ENCODE data around the gene ARL8A.
"Not testable (repeated sequence)": the region's sequence is repeated elsewhere in the genome, so short reads cannot be mapped to it uniquely, and the experiment has no call there.

The ARL8A gene

GRCh38 chr1:202159534-202160371, 15.2 kb upstream of the ARL8A start:
- in situ Hi-C loops (cut with MboI; ENCODE audit: low sequenced_read_pairs) = no loop called here

GRCh38 chr1:202158810-202159533, 14.4 kb upstream of the ARL8A start:
- in situ Hi-C loops (cut with MboI; ENCODE audit: low sequenced_read_pairs) = no loop called here

- in situ Hi-C loops (cut with MboI; ENCODE audit: low sequenced_read_pairs) = no loop called here
These were observed 13.4 kb upstream of the ARL8A start for GRCh38 chr1:202157945-202158344.

- in situ Hi-C loops (cut with MboI; ENCODE audit: low sequenced_read_pairs) = no loop called here
These were observed 12.1 kb upstream of the ARL8A start for GRCh38 chr1:202156590-202156989.

- in situ Hi-C loops (cut with MboI; ENCODE audit: low sequenced_read_pairs) = no loop called here
These were observed 11.0 kb upstream of the ARL8A start for GRCh38 chr1:202155478-202156021.

- in situ Hi-C loops (cut with MboI; ENCODE audit: low sequenced_read_pairs) = no loop called here
These were observed 10.4 kb upstream of the ARL8A start for GRCh38 chr1:202154766-202155477.

DNA sequence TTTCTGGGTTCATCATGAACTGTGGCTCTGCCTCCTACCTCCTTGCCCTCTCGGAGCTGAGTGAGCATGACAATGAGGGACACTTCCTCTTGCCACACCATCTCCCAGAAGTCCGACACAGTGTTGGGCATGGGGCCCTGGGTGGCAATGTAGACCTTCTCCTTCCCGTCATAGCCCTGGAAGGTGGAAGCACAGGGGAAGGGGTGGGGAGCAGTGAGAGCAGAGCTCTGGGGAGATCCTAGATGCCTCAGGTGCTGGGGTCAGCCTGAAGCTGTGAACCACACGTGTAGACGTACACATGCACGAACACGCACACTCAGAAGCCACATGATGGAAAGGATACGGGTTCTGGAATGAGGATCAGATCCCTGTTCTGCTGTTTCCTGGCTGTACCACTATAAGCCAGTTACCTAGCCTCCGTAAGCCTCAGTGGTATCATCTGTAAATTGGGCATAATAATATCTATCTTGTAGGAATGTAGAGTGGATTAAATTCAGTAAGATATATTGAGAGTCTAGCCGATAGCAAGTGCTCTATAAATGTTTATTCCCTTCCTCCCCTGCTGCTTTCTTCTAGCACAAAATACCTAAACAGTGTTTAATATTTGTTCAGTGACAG, 9.7 kb upstream of the ARL8A start:
- in situ Hi-C loops (cut with MboI; ENCODE audit: low sequenced_read_pairs) = no loop called here

DNA sequence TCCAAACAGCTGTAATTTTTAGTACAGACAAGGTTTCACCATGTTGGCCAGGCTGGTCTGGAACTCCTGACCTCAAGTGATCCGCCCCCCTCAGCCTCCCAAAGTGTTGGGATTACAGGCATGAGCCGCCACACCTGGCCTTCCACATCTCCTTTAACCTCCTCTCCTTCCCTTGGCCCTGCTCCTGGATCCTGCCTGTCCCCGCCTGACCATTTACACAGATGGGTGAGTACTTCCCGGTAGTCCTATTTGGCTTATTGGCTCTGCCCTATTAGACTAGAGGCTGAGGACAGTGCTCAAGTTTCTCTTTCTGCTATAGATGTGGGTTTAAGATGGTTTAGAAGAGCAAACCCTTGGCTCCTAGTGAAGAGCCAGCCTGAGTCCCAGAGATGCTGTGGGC, 8.7 kb upstream of the ARL8A start:
- in situ Hi-C loops (cut with MboI; ENCODE audit: low sequenced_read_pairs) = no loop called here

DNA sequence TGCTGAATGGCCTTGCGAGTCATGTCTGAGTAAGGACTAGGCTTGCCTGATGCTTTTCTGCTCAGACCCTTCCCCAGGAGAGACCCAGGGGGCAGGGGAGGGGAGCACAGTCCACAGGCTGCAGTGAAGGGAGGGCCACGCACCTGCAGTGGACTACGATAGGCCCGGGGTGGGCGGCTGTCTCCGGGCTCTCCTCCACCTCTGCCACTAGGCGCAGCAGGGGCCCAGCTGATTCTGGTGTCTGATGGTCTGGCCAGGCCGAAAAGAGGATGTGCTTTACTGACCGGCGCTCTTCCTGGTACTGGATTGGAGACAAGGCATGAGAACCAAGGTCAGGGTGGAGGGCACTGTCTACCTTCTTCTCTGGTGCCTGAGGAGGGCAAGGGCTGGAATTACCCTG, 7.9 kb upstream of the ARL8A start:
- in situ Hi-C loops (cut with MboI; ENCODE audit: low sequenced_read_pairs) = no loop called here

DNA sequence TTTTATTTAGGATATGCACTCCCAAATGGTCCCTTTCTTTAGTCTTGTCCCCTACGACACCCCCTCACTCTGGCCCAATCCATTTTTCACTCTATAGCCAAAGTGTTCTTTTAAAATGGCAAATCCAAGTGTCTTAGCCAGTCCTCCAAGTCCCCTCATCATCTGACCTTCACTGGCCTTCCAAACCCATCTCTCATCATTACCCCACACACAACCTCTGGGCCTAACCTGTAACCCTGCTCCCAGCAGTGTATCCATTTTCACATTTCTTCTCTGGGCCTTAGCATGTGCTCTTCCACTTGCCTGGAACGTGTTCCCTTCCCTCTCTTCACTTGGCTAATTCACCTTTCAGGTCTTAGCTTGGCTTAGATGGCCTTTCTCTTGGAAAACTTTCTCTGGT, 6.5 kb upstream of the ARL8A start:
- in situ Hi-C loops (cut with MboI; ENCODE audit: low sequenced_read_pairs) = no loop called here

DNA sequence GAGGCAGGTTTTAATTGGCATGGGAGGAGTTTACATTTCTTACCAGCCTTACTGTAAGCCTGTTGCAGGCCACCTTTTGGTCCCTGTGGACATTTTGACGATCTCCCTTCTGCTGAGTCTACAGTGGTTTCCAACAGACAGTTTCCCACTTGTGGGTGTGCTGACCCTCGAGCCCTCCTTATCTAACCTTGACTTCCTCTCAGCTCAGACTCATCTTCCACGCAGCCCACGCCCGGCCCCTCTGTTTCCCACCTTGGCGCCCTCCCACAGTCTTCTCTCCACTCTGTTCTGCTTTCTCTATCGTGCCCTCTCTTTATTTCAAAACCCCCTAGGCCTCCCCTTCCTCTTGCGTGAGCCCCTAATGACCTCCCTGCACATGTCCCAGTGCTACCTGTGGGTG, 6.1 kb upstream of the ARL8A start:
- in situ Hi-C loops (cut with MboI; ENCODE audit: low sequenced_read_pairs) = no loop called here

- in situ Hi-C loops (cut with MboI; ENCODE audit: low sequenced_read_pairs) = no loop called here
These were observed 5.7 kb upstream of the ARL8A start for GRCh38 chr1:202150187-202150586.

GRCh38 chr1:202149566-202149965, 5.0 kb upstream of the ARL8A start:
- in situ Hi-C loops (cut with MboI; ENCODE audit: low sequenced_read_pairs) = no loop called here

GRCh38 chr1:202148391-202148790, 3.9 kb upstream of the ARL8A start:
- in situ Hi-C loops (cut with MboI; ENCODE audit: low sequenced_read_pairs) = no loop called here

DNA sequence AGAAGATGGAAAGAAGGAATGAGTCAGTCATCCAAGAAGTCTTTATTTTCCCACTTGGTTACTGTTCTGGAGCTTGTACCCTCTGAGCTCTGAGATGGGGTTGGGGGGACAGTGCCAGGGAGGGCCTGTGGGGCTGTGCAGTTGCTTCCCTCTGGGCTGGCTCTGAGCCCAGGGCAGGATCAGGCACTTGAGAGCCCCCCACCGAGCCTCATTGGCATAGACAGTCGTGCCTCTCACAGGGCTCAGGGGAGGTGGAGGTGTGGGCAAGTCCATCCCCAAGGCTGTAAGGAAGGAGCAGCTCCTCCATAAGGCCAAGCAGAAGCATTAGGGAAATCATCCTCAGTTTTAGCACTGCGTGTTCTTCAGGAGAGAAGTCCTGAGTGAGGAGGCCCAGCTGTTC, 2.5 kb upstream of the ARL8A start:
- in situ Hi-C loops (cut with MboI; ENCODE audit: low sequenced_read_pairs) = no loop called here

DNA sequence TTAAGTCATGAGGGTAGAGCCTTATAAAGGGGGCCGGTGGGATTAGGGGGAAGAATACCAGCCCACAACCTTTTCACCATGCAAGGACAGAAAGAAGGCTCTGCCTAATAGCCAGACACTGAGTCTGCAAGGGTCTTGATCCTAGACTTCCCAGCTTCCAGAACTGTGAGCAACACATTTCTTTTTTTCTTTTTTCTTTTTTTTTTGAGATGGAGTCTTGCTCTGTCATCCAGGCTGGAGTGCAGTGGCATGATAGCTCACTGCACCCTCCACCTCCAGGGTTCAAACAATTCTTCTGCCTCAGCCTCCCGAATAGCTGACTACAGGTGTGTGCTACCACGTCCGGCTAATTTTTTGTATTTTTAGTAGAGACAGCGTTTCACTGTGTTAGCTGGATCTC, 1.7 kb upstream of the ARL8A start:
- in situ Hi-C loops (cut with MboI; ENCODE audit: low sequenced_read_pairs) = no loop called here

DNA sequence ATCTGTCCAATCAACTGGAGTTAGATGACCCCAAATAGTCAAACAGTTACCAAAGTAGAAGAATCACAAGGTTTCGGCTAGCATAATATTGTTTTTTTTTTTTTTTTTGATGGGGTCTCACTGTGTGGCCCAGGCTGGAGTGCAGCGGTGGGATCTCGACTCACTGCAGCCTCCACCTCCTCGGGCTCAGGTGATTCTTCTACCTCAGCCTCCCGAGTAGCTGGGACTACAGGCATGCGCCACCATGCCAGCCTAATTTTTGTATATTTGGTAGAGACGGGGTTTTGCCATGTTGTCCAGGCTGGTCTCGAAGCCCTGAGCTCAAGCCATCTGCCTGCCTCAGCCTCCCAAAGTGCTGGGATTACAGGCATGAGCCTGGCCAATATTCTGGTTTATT, 1.2 kb upstream of the ARL8A start:
- in situ Hi-C loops (cut with MboI; ENCODE audit: low sequenced_read_pairs) = not testable (repeated sequence)

- in situ Hi-C loops (cut with MboI; ENCODE audit: low sequenced_read_pairs) = no loop called here
These were observed 669 bp upstream of the ARL8A start for GRCh38 chr1:202145068-202145743.

- in situ Hi-C loops (cut with MboI; ENCODE audit: low sequenced_read_pairs) = no loop called here
These were observed 652 bp downstream of the ARL8A start for GRCh38 chr1:202143768-202144401.

Measured in HL-60/S4 treated with retinoic acid at 250 ng/mL for 4 days and 3 days (cell line).